SK-N-SH (cell line): ENCODE measurements around the gene PSAP. TPM values are rescaled to one million over a fixed set of nuclear protein-coding genes. Genes with fewer than 3 reads are reported as not detected.

Experiments
- CTCF ChIA-PET: fragments of 300-600, 350-600 bp; formaldehyde crosslinking; extraction: SDS; loops from one replicate; lab custom pipeline; 2021; lab: Yijun Ruan, JAX
- POLR2A ChIA-PET: fragments of 350-600 bp; sonication (Branson Sonifier 250); formaldehyde crosslinking; extraction: SDS; loops from one replicate; lab custom pipeline; 2020; ENCODE audit warnings: antibody characterized with exemption, inconsistent platforms; lab: Yijun Ruan, JAX
- DNase-seq: peaks from one replicate; pipeline ENCODE4 v3.0.0; 2012
- H2AFZ ChIP-seq: fragments of 200-600 bp; sonication (generic); 2 replicates; pipeline ENCODE4 v1.8.1; 2016; ENCODE audit warnings: antibody characterized with exemption, mild to moderate bottlenecking, low read depth
- H3F3A ChIP-seq: fragments of 200-600 bp; sonication (generic); replicated peaks from 2 replicates; pipeline ENCODE3; 2016; ENCODE audit warnings: antibody characterized with exemption, mild to moderate bottlenecking; ENCODE audit not compliant: insufficient read depth
- H3K27ac ChIP-seq, 2 experiments: fragments of 200-500 bp in 1 of 2; fragments of 200-600 bp in 1 of 2; sonication (Bioruptor generic) in 1 of 2; sonication (generic), shearing (Covaris generic) in 1 of 2; 2 replicates each; pipeline versions ENCODE4 v1.5.1 to v1.6.1; 2014 to 2016; ENCODE audit warnings: low read depth in 2 of 2, inconsistent platforms in 1 of 2, low read length in 1 of 2, mild to moderate bottlenecking in 1 of 2, mixed read lengths in 1 of 2
- H3K27me3 ChIP-seq: fragments of 200-600 bp; sonication (generic), shearing (Covaris generic); 2 replicates; pipeline ENCODE4 v1.6.1; 2016; ENCODE audit warnings: mixed run types; ENCODE audit not compliant: insufficient read depth
- H3K36me3 ChIP-seq, 2 experiments: fragments of 200-500 bp in 1 of 2; fragments of 200-600 bp in 1 of 2; sonication (Bioruptor generic) in 1 of 2; sonication (generic) in 1 of 2; replicated peaks in 1 of 2; 2 replicates each; pipeline versions ENCODE3 to v1.5.1; 2014 to 2016; ENCODE audit warnings: low read length in 1 of 2, mild to moderate bottlenecking in 1 of 2; ENCODE audit not compliant: insufficient read depth in 2 of 2, control insufficient read depth in 1 of 2
- H3K4me1 ChIP-seq, 2 experiments: fragments of 200-500 bp in 1 of 2; fragments of 200-600 bp in 1 of 2; sonication (Bioruptor generic) in 1 of 2; sonication (generic), shearing (Covaris generic) in 1 of 2; 2 replicates each; pipeline versions ENCODE4 v1.5.1 to v1.6.1; 2014 to 2016; ENCODE audit warnings: low read depth in 1 of 2, low read length in 1 of 2, mixed run types in 1 of 2; ENCODE audit not compliant: insufficient read depth in 2 of 2, control insufficient read depth in 1 of 2
- H3K4me2 ChIP-seq: fragments of 200-600 bp; sonication (generic), shearing (Covaris generic); 2 replicates; pipeline ENCODE4 v1.6.1; 2017; ENCODE audit warnings: mixed run types
- H3K4me3 ChIP-seq, 2 experiments: fragments of 200-500 bp in 1 of 2; fragments of 200-600 bp in 1 of 2; sonication (Bioruptor generic) in 1 of 2; sonication (generic), shearing (Covaris generic) in 1 of 2; 2 replicates each; pipeline versions ENCODE4 v1.5.1 to v1.8.1; 2014 to 2016; ENCODE audit warnings: low read depth in 2 of 2, inconsistent platforms in 1 of 2, low read length in 1 of 2, mild to moderate bottlenecking in 1 of 2, mixed read lengths in 1 of 2, moderate library complexity in 1 of 2
- H3K79me2 ChIP-seq: fragments of 200-600 bp; sonication (generic); 2 replicates; pipeline ENCODE4 v1.8.1; 2017; ENCODE audit warnings: mild to moderate bottlenecking; ENCODE audit not compliant: insufficient read depth
- H3K9ac ChIP-seq: fragments of 200-600 bp; sonication (generic); 2 replicates; pipeline ENCODE4 v1.6.1; 2017; ENCODE audit warnings: mixed run types
- H3K9me2 ChIP-seq: fragments of 200-600 bp; sonication (generic); 2 replicates; pipeline ENCODE4 v1.6.1; 2017; ENCODE audit warnings: mixed run types
- H3K9me3 ChIP-seq: fragments of 200-600 bp; sonication (generic); 2 replicates; pipeline ENCODE4 v1.6.1; 2017; ENCODE audit warnings: mixed run types, mild to moderate bottlenecking, moderate library complexity
- H4K20me1 ChIP-seq: fragments of 200-600 bp; sonication (generic); 2 replicates; pipeline ENCODE4 v1.6.1; 2017; ENCODE audit warnings: mild to moderate bottlenecking, mixed run types; ENCODE audit not compliant: insufficient read depth
- CHD2 ChIP-seq: fragments of 150-350 bp; IDR thresholded peaks from 2 replicates; pipeline ENCODE4 v1.6.1; 2018; ENCODE audit warnings: low read length; ENCODE audit not compliant: partially characterized antibody
- EP300 ChIP-seq, 2 experiments: IDR thresholded peaks; 2 replicates each; pipeline versions ENCODE4 v1.4.0 to v1.6.1; 2012; ENCODE audit warnings: borderline replicate concordance in 1 of 2, low read depth in 1 of 2, low read length in 1 of 2
- EZH2phosphoT487 ChIP-seq: fragments of 200-600 bp; sonication (generic); IDR thresholded peaks from 2 replicates; pipeline ENCODE4 v1.6.1; 2017; ENCODE audit warnings: low read depth, mixed run types, mild to moderate bottlenecking, antibody characterized with exemption, moderate library complexity, borderline replicate concordance
- FOSL2 ChIP-seq: IDR thresholded peaks from 2 replicates; pipeline ENCODE4 v1.4.0; 2012; ENCODE audit warnings: low read depth, mild to moderate bottlenecking, moderate library complexity, borderline replicate concordance
- FOXJ3 ChIP-seq: sonication (generic); formaldehyde crosslinking; IDR thresholded peaks from 2 replicates; pipeline ENCODE4 v1.5.1; 2020; ENCODE audit warnings: mild to moderate bottlenecking, missing genetic modification reagents
- FOXM1 ChIP-seq: IDR thresholded peaks from 2 replicates; pipeline ENCODE4 v1.4.0; 2012; ENCODE audit warnings: low read depth, mild to moderate bottlenecking
- JUND ChIP-seq: IDR thresholded peaks from 2 replicates; pipeline ENCODE4 v1.4.0; 2012
- NFIC ChIP-seq: IDR thresholded peaks from 2 replicates; pipeline ENCODE4 v1.4.0; 2012; ENCODE audit warnings: borderline replicate concordance
- POLR2AphosphoS5 ChIP-seq: IDR thresholded peaks from 2 replicates; pipeline ENCODE4 v1.6.1; 2012; ENCODE audit warnings: low read depth, low read length
- RAD21 ChIP-seq: IDR thresholded peaks from 2 replicates; pipeline ENCODE4 v1.6.1; 2012; ENCODE audit warnings: mild to moderate bottlenecking, low read length
- RFX5 ChIP-seq: IDR thresholded peaks from 2 replicates; pipeline ENCODE4 v1.6.1; 2012; ENCODE audit warnings: mild to moderate bottlenecking, improper control_type of control experiment, low read length
- SMC3 ChIP-seq: IDR thresholded peaks from 2 replicates; pipeline ENCODE4 v1.6.1; 2012; ENCODE audit warnings: low read depth, low read length, improper control_type of control experiment
- TAF1 ChIP-seq: IDR thresholded peaks from 2 replicates; pipeline ENCODE4 v1.6.1; 2012; ENCODE audit warnings: low read depth, mild to moderate bottlenecking, low read length, moderate library complexity, borderline replicate concordance
- TCF12 ChIP-seq: IDR thresholded peaks from 2 replicates; pipeline ENCODE4 v1.4.0; 2012
- YY1 ChIP-seq: IDR thresholded peaks from 2 replicates; pipeline ENCODE4 v1.4.0; 2012; ENCODE audit warnings: low read depth, mild to moderate bottlenecking
- WGBS: methylation state at CpG from one replicate; pipeline ENCODE4 v1.1.6; 2017; ENCODE audit warnings: low lambda C conversion rate; 5-methylcytosine and 5-hydroxymethylcytosine counted together
- polyA plus RNA-seq, 3 experiments: library from polyadenylated mRNA; depleted of rRNA; stranded (reverse); fragments of >200 nt; gene quantifications; 2 replicates each; pipeline ENCODE4 v1.2.3, GENCODE V29; 2012
- TF ChIP-seq, protein P1 (sequence below): IDR thresholded peaks from 2 replicates; pipeline ENCODE4 v1.6.1; 2012; ENCODE audit warnings: mild to moderate bottlenecking, low read depth, low read length, moderate library complexity
- TF ChIP-seq, protein P2 (sequence below): fragments of 150-350 bp; IDR thresholded peaks from 2 replicates; pipeline ENCODE4 v1.6.1; 2017; ENCODE audit warnings: antibody characterized with exemption, low read length, low read depth, borderline replicate concordance
- TF ChIP-seq, protein P3 (sequence below): IDR thresholded peaks from 2 replicates; pipeline ENCODE4; 2012

Gene PSAP
- polyA plus RNA-seq, 1 of the 3 experiments (the other 2 are of a cell fraction) = 1,647 TPM

DNA sequence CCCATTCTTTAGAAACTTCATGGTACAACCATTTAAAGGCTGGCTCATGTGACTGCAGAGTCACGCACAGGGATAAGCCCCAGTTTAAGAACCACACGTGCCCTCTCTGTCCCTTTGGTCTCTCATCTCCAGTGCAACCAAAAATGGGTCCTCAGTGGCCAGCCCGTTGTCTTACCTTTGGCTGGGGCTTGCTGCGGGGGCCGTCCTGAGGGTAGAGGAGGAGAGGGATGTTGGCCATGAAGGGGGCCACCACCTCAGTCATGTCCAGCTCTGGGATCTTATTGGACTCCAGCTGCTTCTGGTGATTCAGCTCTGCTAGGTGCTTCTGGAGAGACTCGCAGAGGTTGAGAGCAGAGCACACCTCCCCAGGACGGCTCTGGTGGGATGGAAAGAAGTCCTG lies 22.3 kb downstream of the PSAP start:
- Histone ChIP-seq H3K4me1 (no peaks in the 10 kb centered on the region; a peak in 1 of 4 replicates), H3K9me2 (no peaks in the 10 kb centered on the region), H3K79me2 (peaks cover 25% of the 10 kb centered on the region), H3K9me3 (no peaks in the 10 kb centered on the region), H3K27ac (no peak overlapping the region), H3K27me3 (no peaks in the 10 kb centered on the region), H4K20me1 (peaks cover 25% of the 10 kb centered on the region), H2AFZ (no peak overlapping the region), H3K36me3 (peaks cover 70 to 77% of the 10 kb centered on the region in 2 experiments), H3F3A (no peaks in the 10 kb centered on the region), H3K4me3 (no peak overlapping the region), H3K4me2 (no peak overlapping the region)
- ChIA-PET CTCF (interaction anchor here (0.7 to 1.0 kb wide), 2 partner anchors 68 to 120 kb away, joined by 3 read pairs; no protein-coding TSS in a partner anchor), POLR2A (no interaction called here)
- WGBS = 100% methylated on average over 6 of the region's 7 CpGs
- DNase-seq = no peak
- no peak for TF ChIP-seq YY1
- TF ChIP-seq JUND = no peak
- TF ChIP-seq NFIC = no peak
- TF ChIP-seq FOXM1 = no peak
- TF ChIP-seq TCF12 = no peak
- no peak for TF ChIP-seq RAD21
- no peak for TF ChIP-seq POLR2AphosphoS5
- no peak for TF ChIP-seq CHD2
- no peak for TF ChIP-seq RFX5
- TF ChIP-seq EZH2phosphoT487 = no peak
- TF ChIP-seq, protein P1, sequence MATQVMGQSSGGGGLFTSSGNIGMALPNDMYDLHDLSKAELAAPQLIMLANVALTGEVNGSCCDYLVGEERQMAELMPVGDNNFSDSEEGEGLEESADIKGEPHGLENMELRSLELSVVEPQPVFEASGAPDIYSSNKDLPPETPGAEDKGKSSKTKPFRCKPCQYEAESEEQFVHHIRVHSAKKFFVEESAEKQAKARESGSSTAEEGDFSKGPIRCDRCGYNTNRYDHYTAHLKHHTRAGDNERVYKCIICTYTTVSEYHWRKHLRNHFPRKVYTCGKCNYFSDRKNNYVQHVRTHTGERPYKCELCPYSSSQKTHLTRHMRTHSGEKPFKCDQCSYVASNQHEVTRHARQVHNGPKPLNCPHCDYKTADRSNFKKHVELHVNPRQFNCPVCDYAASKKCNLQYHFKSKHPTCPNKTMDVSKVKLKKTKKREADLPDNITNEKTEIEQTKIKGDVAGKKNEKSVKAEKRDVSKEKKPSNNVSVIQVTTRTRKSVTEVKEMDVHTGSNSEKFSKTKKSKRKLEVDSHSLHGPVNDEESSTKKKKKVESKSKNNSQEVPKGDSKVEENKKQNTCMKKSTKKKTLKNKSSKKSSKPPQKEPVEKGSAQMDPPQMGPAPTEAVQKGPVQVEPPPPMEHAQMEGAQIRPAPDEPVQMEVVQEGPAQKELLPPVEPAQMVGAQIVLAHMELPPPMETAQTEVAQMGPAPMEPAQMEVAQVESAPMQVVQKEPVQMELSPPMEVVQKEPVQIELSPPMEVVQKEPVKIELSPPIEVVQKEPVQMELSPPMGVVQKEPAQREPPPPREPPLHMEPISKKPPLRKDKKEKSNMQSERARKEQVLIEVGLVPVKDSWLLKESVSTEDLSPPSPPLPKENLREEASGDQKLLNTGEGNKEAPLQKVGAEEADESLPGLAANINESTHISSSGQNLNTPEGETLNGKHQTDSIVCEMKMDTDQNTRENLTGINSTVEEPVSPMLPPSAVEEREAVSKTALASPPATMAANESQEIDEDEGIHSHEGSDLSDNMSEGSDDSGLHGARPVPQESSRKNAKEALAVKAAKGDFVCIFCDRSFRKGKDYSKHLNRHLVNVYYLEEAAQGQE = no peak
- TF ChIP-seq, protein P2, sequence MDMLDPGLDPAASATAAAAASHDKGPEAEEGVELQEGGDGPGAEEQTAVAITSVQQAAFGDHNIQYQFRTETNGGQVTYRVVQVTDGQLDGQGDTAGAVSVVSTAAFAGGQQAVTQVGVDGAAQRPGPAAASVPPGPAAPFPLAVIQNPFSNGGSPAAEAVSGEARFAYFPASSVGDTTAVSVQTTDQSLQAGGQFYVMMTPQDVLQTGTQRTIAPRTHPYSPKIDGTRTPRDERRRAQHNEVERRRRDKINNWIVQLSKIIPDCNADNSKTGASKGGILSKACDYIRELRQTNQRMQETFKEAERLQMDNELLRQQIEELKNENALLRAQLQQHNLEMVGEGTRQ = no peak
- no peak for TF ChIP-seq EP300 (IDR thresholded peaks at IDR 0.05; ENCODE audit: borderline replicate concordance in 1 of 2, low read depth in 1 of 2, low read length in 1 of 2)
- no peak for TF ChIP-seq TAF1
- TF ChIP-seq FOXJ3 (CRISPR knock-in tag) = no peak
- no peak for TF ChIP-seq SMC3
- TF ChIP-seq, protein P3, sequence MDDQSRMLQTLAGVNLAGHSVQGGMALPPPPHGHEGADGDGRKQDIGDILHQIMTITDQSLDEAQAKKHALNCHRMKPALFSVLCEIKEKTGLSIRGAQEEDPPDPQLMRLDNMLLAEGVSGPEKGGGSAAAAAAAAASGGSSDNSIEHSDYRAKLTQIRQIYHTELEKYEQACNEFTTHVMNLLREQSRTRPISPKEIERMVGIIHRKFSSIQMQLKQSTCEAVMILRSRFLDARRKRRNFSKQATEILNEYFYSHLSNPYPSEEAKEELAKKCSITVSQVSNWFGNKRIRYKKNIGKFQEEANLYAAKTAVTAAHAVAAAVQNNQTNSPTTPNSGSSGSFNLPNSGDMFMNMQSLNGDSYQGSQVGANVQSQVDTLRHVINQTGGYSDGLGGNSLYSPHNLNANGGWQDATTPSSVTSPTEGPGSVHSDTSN = no peak
- TF ChIP-seq FOSL2 = no peak
- TF ChIP-seq, all 33 proteins: peak for 0
- H3K9ac ChIP-seq = no peak overlapping the region
